GM12891 (cell line): ENCODE data around the gene CRISP1.

Source experiments
- PAX5 ChIP-seq: IDR thresholded peaks from 2 replicates; pipeline ENCODE4 v1.6.1; 2011; ENCODE audit warnings: low read length, moderate library complexity, mild to moderate bottlenecking; ENCODE audit not compliant: insufficient read depth, severe bottlenecking
- POLR2A ChIP-seq: IDR thresholded peaks from 2 replicates; pipeline ENCODE4 v1.6.1; 2011; ENCODE audit warnings: low read depth, low read length, control low read depth
- POLR2AphosphoS5 ChIP-seq: IDR thresholded peaks from 2 replicates; pipeline ENCODE4 v1.6.1; 2011; ENCODE audit warnings: low read depth, low read length, control low read depth
- POU2F2 ChIP-seq: IDR thresholded peaks from 2 replicates; pipeline ENCODE4 v1.6.1; 2011; ENCODE audit warnings: low read depth, mild to moderate bottlenecking, control low read depth, low read length, moderate library complexity
- SPI1 ChIP-seq: IDR thresholded peaks from 2 replicates; pipeline ENCODE4 v1.6.1; 2011; ENCODE audit warnings: low read depth, low read length, control low read depth
- TAF1 ChIP-seq: IDR thresholded peaks from 2 replicates; pipeline ENCODE4 v1.6.1; 2011; ENCODE audit warnings: low read depth, low read length, control low read depth

DNA sequence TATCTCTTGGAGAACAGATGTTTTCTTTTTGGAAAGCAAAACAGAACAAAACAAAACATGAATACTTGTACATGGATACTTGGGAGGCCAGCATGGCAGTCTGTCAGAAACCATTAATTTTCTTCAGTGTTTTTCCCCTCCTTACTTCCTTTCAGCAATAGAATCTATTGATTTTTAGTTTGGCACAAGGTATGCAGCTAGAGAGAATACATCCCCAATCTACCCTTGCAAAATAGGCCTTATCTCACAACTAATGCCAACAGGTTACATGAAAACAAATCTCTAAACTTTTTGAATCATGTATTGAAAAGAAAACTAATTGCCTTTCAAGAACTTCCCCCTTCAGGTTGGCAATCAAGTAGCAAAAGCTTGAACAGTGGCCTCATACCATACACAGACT is 82.1 kb downstream of the CRISP1 start:
- TF ChIP-seq POLR2A (no peak), POLR2AphosphoS5 (no peak), TAF1 (no peak), POU2F2 (no peak), PAX5 (no peak), SPI1 (no peak)
